Hepatocyte (in vitro differentiated cells): ENCODE results near the gene AQP10. TPM values are rescaled to one million over a fixed set of nuclear protein-coding genes. Genes with fewer than 3 reads are reported as not detected.

Source experiments
- DNase-seq: peaks from one replicate; pipeline ENCODE4 v3.0.0-alpha.2; 2016; ENCODE audit warnings: low spot score
- H2AFZ ChIP-seq: fragments of 200-600 bp; sonication (generic); 2 replicates; pipeline ENCODE4 v1.6.0; 2016; ENCODE audit warnings: antibody characterized with exemption, mild to moderate bottlenecking
- H3K27ac ChIP-seq: fragments of 200-600 bp; sonication (generic); 2 replicates; pipeline ENCODE4 v1.5.1; 2016; ENCODE audit warnings: mild to moderate bottlenecking
- H3K27me3 ChIP-seq: fragments of 200-600 bp; sonication (generic); 2 replicates; pipeline ENCODE4 v1.6.1; 2016
- H3K36me3 ChIP-seq: fragments of 200-600 bp; sonication (generic); replicated peaks from 2 replicates; pipeline ENCODE4 v1.5.1; 2016; ENCODE audit warnings: low read depth; ENCODE audit not compliant: insufficient read depth
- H3K4me1 ChIP-seq: fragments of 200-600 bp; sonication (generic); 2 replicates; pipeline ENCODE4 v1.5.1; 2016; ENCODE audit warnings: mild to moderate bottlenecking, moderate library complexity; ENCODE audit not compliant: insufficient read depth
- H3K4me2 ChIP-seq: fragments of 200-600 bp; sonication (generic); 2 replicates; pipeline ENCODE4 v1.6.0; 2016
- H3K4me3 ChIP-seq: fragments of 200-600 bp; sonication (generic); 2 replicates; pipeline ENCODE4 v1.5.1; 2016; ENCODE audit warnings: mild to moderate bottlenecking
- H3K79me2 ChIP-seq: fragments of 200-600 bp; sonication (generic); 2 replicates; pipeline ENCODE4 v1.6.0; 2017; ENCODE audit warnings: mild to moderate bottlenecking
- H3K9me2 ChIP-seq: fragments of 200-600 bp; sonication (generic); replicated peaks from 2 replicates; pipeline ENCODE4 v1.6.0; 2017; ENCODE audit warnings: mild to moderate bottlenecking; ENCODE audit not compliant: insufficient read depth
- H3K9me3 ChIP-seq: fragments of 200-600 bp; sonication (generic); 2 replicates; pipeline ENCODE4 v1.5.1; 2016; ENCODE audit warnings: low read depth, mild to moderate bottlenecking
- H4K20me1 ChIP-seq: fragments of 200-600 bp; sonication (generic); 2 replicates; pipeline ENCODE4 v1.6.0; 2016; ENCODE audit warnings: mild to moderate bottlenecking; ENCODE audit not compliant: insufficient read depth, poor library complexity, severe bottlenecking
- CTCF ChIP-seq: fragments of 200-600 bp; sonication (generic); IDR thresholded peaks from 2 replicates; pipeline ENCODE4 v1.5.1; 2016; ENCODE audit warnings: antibody characterized with exemption, mild to moderate bottlenecking; ENCODE audit not compliant: poor library complexity
- EZH2 ChIP-seq: fragments of 200-600 bp; sonication (generic); IDR thresholded peaks from 2 replicates; pipeline ENCODE4 v1.6.1; 2016; ENCODE audit warnings: antibody characterized with exemption, mild to moderate bottlenecking, borderline replicate concordance
- EZH2phosphoT487 ChIP-seq: fragments of 200-600 bp; sonication (generic); IDR thresholded peaks from one replicate; pipeline ENCODE4 v1.6.1; 2018; ENCODE audit warnings: antibody characterized with exemption, mild to moderate bottlenecking, low read depth, moderate library complexity; ENCODE audit not compliant: unreplicated experiment, severe bottlenecking
- WGBS: methylation state at CpG from one replicate; pipeline ENCODE4 v1.1.6; 2016; ENCODE audit warnings: low lambda C conversion rate; ENCODE audit errors: missing lambda C conversion rate; 5-methylcytosine and 5-hydroxymethylcytosine counted together
- polyA plus RNA-seq: library from polyadenylated mRNA; unstranded; fragments of >200 nt; fragmentation: Nextera tagmentation; extraction: Ambion mirVana; gene quantifications from 2 replicates; pipeline ENCODE4 v1.2.1, GENCODE V29; 2016
- total RNA-seq: library from RNA; depleted of rRNA; stranded (reverse); fragments of >200 nt; gene quantifications from 2 replicates; pipeline ENCODE4 v1.2.3, GENCODE V29; 2014

AQP10 gene
- total and polyA plus RNA-seq, 2 experiments from 2014 or later = 2.0 to 3.0 TPM

- Histone ChIP-seq H3K27me3 (no peaks in the 10 kb centered on the region), H3K9me3 (no peaks in the 10 kb centered on the region), H3K4me1 (peaks cover 21% of the 10 kb centered on the region), H3K36me3 (no peaks in the 10 kb centered on the region), H3K79me2 (peaks cover 9% of the 10 kb centered on the region), H3K27ac (peak within 1 kb of the TSS; percentile 84), H4K20me1 (no peaks in the 10 kb centered on the region), H3K9me2 (no peaks in the 10 kb centered on the region), H2AFZ (peak within 1 kb of the TSS; percentile 44), H3K4me2 (peak within 1 kb of the TSS; percentile 86), H3K4me3 (peak within 1 kb of the TSS; percentile 27)
- TF ChIP-seq CTCF (peak; percentile 91), EZH2phosphoT487 (no peak), EZH2 (no peak)
- peak; percentile 88 for DNase-seq
- WGBS = 1% methylated on average over 47 of the region's 56 CpGs
Observed at GRCh38 chr1:154324669-154325582, 4.0 kb downstream of the AQP10 start, which contains the start of gene ATP8B2. TSS of gene ATP8B2 (plus strand) at chr1:154325525. CDS start at chr1:154328142, 2,617 bp downstream.

GRCh38 chr1:154325583-154326545 is 5.0 kb downstream of the AQP10 start:
- H3K9me2 ChIP-seq = no peaks in the 10 kb centered on the region
- 3% methylated on average over 26 of the region's 63 CpGs for WGBS
- peaks cover 9% of the 10 kb centered on the region for H3K79me2 ChIP-seq
- H2AFZ ChIP-seq = peak overlapping the region; percentile 44
- no peaks in the 10 kb centered on the region for H3K9me3 ChIP-seq
- peaks cover 18% of the 10 kb centered on the region for H3K4me1 ChIP-seq
- H3K27ac ChIP-seq = peak overlapping the region; percentile 84
- H3K36me3 ChIP-seq = no peaks in the 10 kb centered on the region
- H3K4me3 ChIP-seq = peak overlapping the region; percentile 27
- no peaks in the 10 kb centered on the region for H3K27me3 ChIP-seq
- DNase-seq = peak; percentile 86
- peak overlapping the region; percentile 86 for H3K4me2 ChIP-seq
- no peaks in the 10 kb centered on the region for H4K20me1 ChIP-seq
- TF ChIP-seq CTCF (peak; percentile 49), EZH2 (no peak), EZH2phosphoT487 (no peak)

- 79% methylated on average over 6 of the region's 6 CpGs for WGBS
- Histone ChIP-seq H4K20me1 (no peaks in the 10 kb centered on the region), H3K4me1 (peaks cover 18% of the 10 kb centered on the region), H3K9me3 (no peaks in the 10 kb centered on the region), H3K4me2 (peak overlapping the region; percentile 86), H2AFZ (no peak overlapping the region), H3K27me3 (no peaks in the 10 kb centered on the region), H3K36me3 (no peaks in the 10 kb centered on the region), H3K79me2 (peaks cover 9% of the 10 kb centered on the region), H3K9me2 (no peaks in the 10 kb centered on the region), H3K27ac (peak overlapping the region; percentile 84), H3K4me3 (no peak overlapping the region)
- TF ChIP-seq EZH2 (no peak), EZH2phosphoT487 (no peak), CTCF (no peak)
- no peak for DNase-seq
Observed at GRCh38 chr1:154326546-154327465, 5.9 kb downstream of the AQP10 start.
